Left ventricle myocardium inferior (tissue), 1 donor: ENCODE results near the gene GEMIN4. TPM values are rescaled to one million over a fixed set of nuclear protein-coding genes. Genes with fewer than 3 reads are reported as not detected.

Source experiments
- DNase-seq: peaks from one replicate; pipeline ENCODE4 v3.0.0-alpha.2; 2020
- H3K27ac ChIP-seq: fragments of 200-600 bp; replicated peaks from 2 replicates; pipeline ENCODE4 v1.8.0; 2021
- H3K27me3 ChIP-seq: fragments of 200-600 bp; 2 replicates; pipeline ENCODE4 v1.8.0; 2021; ENCODE audit warnings: low read depth
- H3K36me3 ChIP-seq: fragments of 200-600 bp; 2 replicates; pipeline ENCODE4 v1.8.0; 2021
- H3K4me1 ChIP-seq: fragments of 200-600 bp; 2 replicates; pipeline ENCODE4 v1.8.0; 2021
- H3K4me3 ChIP-seq: fragments of 200-600 bp; 2 replicates; pipeline ENCODE4 v1.8.0; 2021; ENCODE audit warnings: mild to moderate bottlenecking, moderate library complexity
- H3K9me3 ChIP-seq: fragments of 200-600 bp; replicated peaks from 2 replicates; pipeline ENCODE4 v1.8.0; 2021
- CTCF ChIP-seq: fragments of 200-600 bp; IDR thresholded peaks from 2 replicates; pipeline ENCODE4 v1.8.0; 2021; ENCODE audit warnings: antibody characterized with exemption, mild to moderate bottlenecking, borderline replicate concordance
- intact Hi-C: fragments of 100-400 bp; cut with micrococcal nuclease; formaldehyde crosslinking; loops from one replicate; pipeline ENCODE4 v1.11.0; 2022
- total RNA-seq: library from RNA; stranded (reverse); fragmentation: NEBNext Ultra II Directional; extraction: Animal tissue kit (Norgen Biotek cat#: 25700); gene quantifications from one replicate; pipeline ENCODE4 v1.2.1, GENCODE V29; 2021
- donor health status: DM: no; HTN: yes; CAD: no; lungs with severe emphysema.

The GEMIN4 gene
- total RNA-seq, 1 donor from 2014 or later = 11.1 TPM

DNA sequence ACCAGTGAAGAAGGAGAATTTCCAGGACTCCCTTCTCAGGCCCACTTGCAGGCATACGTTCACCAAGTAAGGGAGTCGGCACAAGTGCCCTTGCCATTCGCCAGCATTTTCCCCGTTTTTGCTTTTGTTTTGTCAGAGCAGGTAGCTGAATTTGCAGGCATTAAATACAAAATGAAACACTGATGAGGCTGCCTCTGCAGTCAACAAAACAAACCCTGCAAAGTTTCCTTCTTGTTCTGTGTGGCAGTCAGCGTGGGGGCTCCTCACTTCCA is 22.2 kb upstream of the GEMIN4 start:
- Histone ChIP-seq H3K27ac (no peak overlapping the region), H3K4me3 (no peak overlapping the region), H3K36me3 (peaks cover 88% of the 10 kb centered on the region), H3K9me3 (no peaks in the 10 kb centered on the region), H3K4me1 (no peaks in the 10 kb centered on the region), H3K27me3 (no peaks in the 10 kb centered on the region)
- no peak for TF ChIP-seq CTCF
- intact Hi-C loops = no loop called here
- DNase-seq = no peak

- no peaks in the 10 kb centered on the region for H3K9me3 ChIP-seq
- no peak for TF ChIP-seq CTCF
These were observed 21.6 kb upstream of the GEMIN4 start for GRCh38 chr17:773467-774312.

DNA sequence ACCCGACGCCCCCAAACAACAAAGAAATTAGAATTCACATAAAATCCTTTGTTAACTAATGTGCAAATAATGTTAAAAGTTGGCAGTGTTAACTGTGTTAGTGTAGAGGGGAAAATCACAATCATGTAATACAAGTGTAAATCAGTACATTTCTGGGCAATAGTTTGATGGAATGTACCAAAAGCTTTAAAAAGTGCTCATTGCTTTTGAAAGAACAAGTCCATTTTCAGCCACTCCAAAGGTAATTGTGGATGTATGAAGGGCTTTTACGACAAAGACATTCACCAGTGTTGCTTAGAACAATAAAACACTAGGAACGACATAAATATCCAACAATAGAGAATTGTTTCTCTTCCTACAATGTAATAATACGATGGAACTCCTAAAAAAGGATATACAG is 21.0 kb upstream of the GEMIN4 start:
- peaks cover 82% of the 10 kb centered on the region for H3K36me3 ChIP-seq
- TF ChIP-seq CTCF = no peak
- no peak overlapping the region for H3K27ac ChIP-seq
- no peaks in the 10 kb centered on the region for H3K9me3 ChIP-seq
- intact Hi-C loops = no loop called here
- H3K4me3 ChIP-seq = no peak overlapping the region
- no peaks in the 10 kb centered on the region for H3K4me1 ChIP-seq
- no peak for DNase-seq
- no peaks in the 10 kb centered on the region for H3K27me3 ChIP-seq

More at GRCh38 chr17:773467-774312, 21.6 kb upstream of the GEMIN4 start:
- peaks cover 88% of the 10 kb centered on the region for H3K36me3 ChIP-seq
- no peak overlapping the region for H3K4me3 ChIP-seq
- intact Hi-C loops = no loop called here
- no peak overlapping the region for H3K27ac ChIP-seq
- H3K27me3 ChIP-seq = no peaks in the 10 kb centered on the region
- H3K4me1 ChIP-seq = no peaks in the 10 kb centered on the region
- no peak for DNase-seq

- Histone ChIP-seq H3K36me3 (peaks cover 84% of the 10 kb centered on the region), H3K4me3 (no peak overlapping the region), H3K9me3 (no peaks in the 10 kb centered on the region), H3K4me1 (no peaks in the 10 kb centered on the region), H3K27ac (peak overlapping the region; percentile 27), H3K27me3 (no peaks in the 10 kb centered on the region)
- no peak for TF ChIP-seq CTCF
- intact Hi-C loops = no loop called here
- no peak for DNase-seq
These were observed 15.0 kb upstream of the GEMIN4 start for GRCh38 chr17:767076-767475.

DNA sequence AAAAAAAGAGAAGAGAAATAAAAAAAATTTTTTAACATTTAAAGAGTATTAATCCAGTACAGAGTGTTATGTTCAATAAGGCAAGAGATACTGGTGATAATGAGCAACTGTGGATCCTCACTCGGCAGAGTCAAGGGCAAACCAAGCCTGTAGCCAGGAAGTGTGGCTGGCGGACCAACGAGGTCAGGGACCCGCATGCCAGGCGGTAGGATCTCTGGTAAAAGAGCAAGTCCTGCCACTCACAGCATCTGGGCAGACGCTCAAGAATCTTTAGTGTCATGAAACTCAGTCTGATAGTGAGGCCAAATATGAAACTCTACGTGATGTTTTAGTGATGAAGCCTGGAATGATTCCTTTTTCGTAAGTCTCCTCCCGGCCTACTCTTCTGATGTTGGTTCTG is 8.3 kb upstream of the GEMIN4 start:
- Histone ChIP-seq H3K36me3 (peaks cover 64% of the 10 kb centered on the region), H3K9me3 (no peaks in the 10 kb centered on the region), H3K27ac (peak overlapping the region; percentile 68), H3K4me1 (peaks cover 18% of the 10 kb centered on the region), H3K27me3 (no peaks in the 10 kb centered on the region), H3K4me3 (no peak overlapping the region)
- DNase-seq = peak; percentile 49
- TF ChIP-seq CTCF = no peak
- intact Hi-C loops = no loop called here
